Coronary artery (tissue), 2 donors: ENCODE results near the gene PRR7.

Experiments
- DNase-seq: peaks from one replicate; pipeline ENCODE4 v3.0.0-alpha.2; 2017; ENCODE audit warnings: low spot score
- H3K27ac ChIP-seq, 2 donors: fragments of 200-600 bp; sonication (generic); one replicate each; pipeline ENCODE4 v1.5.1; 2016 to 2019
- H3K4me3 ChIP-seq: fragments of 200-600 bp; sonication (generic); 2 replicates; pipeline ENCODE4 v1.5.1; 2016; ENCODE audit warnings: mild to moderate bottlenecking, moderate library complexity
- TF ChIP-seq, protein P1 (sequence below): fragments of 200-600 bp; sonication (generic); IDR thresholded peaks from one replicate; pipeline ENCODE4 v1.5.1; 2019; ENCODE audit warnings: antibody characterized with exemption

PRR7 gene, protein sequence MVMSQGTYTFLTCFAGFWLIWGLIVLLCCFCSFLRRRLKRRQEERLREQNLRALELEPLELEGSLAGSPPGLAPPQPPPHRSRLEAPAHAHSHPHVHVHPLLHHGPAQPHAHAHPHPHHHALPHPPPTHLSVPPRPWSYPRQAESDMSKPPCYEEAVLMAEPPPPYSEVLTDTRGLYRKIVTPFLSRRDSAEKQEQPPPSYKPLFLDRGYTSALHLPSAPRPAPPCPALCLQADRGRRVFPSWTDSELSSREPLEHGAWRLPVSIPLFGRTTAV

DNA sequence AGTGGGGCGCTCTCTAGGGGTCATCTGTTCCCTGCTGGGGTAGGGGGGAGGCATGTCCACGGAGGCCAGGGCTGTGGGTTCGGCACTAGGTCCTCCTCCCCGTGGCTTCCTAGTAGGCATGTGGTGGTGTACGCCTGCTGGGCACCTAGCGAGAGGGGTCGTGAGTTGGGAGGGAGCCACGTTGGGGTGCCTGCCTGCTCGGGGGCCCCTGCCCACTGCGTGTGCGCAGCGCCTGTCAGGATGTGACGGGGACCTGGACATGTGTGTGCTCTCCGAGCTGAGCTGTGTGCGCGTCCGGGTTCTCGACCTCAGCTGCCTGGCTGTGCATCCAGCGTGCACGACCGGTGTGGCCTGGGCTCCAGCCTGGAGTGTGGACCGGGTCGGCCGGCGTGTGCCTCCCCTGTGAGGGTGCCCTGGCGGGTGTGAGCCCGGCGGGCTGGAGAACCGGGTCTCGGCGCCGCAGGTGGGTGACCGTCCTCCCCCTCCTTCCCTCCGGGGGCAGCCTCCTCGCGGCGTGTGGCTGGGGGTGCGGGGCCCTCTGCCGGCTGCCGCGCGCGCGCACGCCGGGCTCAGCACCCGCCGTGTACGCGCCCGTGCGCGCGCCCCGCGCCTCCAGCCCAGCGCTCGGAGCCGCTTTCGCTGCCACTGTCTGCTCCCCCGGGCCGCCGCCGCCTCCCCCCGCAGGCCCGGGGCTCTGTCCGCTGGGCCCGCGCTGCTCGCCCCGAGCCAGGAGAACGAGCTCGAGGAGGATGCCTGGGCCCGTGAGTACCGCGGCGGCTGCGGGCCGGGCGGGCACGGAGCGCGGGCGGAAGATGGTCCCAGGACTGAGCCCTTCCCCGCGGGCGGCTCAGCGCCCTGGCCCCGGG lies at the start of gene PRR7:
Gene PRR7 (plus strand): TSS at position 615 of the 866 bp plus-strand sequence. CDS start 8,254 bp downstream, outside the sequence.
- TF ChIP-seq, protein P1, sequence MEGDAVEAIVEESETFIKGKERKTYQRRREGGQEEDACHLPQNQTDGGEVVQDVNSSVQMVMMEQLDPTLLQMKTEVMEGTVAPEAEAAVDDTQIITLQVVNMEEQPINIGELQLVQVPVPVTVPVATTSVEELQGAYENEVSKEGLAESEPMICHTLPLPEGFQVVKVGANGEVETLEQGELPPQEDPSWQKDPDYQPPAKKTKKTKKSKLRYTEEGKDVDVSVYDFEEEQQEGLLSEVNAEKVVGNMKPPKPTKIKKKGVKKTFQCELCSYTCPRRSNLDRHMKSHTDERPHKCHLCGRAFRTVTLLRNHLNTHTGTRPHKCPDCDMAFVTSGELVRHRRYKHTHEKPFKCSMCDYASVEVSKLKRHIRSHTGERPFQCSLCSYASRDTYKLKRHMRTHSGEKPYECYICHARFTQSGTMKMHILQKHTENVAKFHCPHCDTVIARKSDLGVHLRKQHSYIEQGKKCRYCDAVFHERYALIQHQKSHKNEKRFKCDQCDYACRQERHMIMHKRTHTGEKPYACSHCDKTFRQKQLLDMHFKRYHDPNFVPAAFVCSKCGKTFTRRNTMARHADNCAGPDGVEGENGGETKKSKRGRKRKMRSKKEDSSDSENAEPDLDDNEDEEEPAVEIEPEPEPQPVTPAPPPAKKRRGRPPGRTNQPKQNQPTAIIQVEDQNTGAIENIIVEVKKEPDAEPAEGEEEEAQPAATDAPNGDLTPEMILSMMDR, result no peak
- Histone ChIP-seq H3K27ac (no peak within 1 kb of the TSS), H3K4me3 (peak within 1 kb of the TSS; percentile 88)
- DNase-seq, result no peak

DNA sequence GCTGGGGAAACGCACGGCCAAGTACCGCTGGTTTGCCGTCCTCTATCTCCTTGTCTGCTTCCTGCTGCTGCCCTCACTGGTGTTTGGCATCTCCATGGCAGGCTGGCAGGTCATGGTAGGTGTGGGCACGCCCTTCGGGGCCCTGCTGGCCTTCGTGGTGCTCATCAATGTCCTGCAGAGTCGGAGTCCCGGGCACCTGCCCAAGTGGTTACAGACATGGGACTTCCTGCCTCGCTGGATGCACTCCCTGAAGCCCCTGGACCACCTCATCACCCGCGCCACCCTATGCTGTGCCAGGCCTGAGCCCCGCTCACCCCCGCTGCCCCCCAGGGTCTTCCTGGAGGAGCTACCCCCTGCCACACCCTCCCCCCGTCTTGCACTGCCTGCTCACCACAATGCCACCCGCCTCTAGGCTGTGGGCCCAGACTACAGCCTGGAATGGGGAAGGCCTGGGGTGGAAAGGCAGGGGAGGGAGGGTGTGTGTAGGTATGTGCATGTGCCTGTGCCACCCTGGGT lies 48.7 kb upstream of the PRR7 start:
- TF ChIP-seq, protein P1, result no peak
- Histone ChIP-seq H3K4me3 (no peak overlapping the region), H3K27ac (no peak overlapping the region)
- no peak for DNase-seq

DNA sequence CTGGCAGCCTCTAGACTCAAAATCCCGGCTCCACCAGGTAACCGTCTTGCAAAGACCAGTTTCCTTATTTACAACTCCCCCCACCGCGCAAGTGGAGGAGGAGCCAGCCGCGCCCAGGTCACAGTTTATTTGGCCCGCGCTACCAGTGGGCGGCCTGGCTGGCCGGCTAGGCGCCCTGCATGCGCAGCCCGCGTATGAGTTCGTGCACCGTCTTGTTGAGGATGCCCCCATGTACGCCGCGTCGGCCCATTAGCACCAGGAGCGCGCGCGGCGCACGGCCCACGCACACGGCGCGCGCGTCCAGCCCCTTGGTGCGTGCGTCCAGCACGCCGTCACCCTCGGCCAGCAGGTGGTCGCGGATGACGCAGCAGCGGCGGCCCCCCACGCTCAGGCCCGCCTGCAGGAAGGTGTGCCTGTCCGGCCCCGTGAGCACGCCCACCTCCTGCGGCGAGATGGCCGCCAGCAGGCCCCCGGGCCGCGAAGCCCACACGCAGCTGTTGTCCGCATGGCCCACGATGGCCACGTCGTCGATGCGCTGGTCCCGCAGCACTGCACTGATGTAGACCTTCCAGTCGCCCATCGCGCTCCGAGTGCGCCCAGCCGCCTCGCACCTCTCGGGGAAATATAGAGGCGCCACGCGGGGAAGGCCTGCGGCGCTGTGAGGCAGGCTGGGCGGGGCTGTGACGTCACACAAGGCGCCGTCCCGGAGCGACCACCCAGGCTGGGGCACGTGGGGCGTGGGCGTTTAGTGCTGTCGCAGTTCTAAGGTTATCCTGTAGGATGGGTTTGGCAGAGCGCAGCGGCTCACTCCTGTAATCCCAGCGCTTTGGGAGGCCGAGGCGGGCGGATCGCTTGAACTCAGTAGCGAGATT lies 46.4 kb upstream of the PRR7 start, which contains the start of gene PFN3:
Gene PFN3 (minus strand): TSS at position 665 of the 872 bp plus-strand sequence. CDS start 85 bp downstream, at position 580.
- H3K4me3 ChIP-seq, result peak within 1 kb of the TSS; percentile 3
- DNase-seq, result no peak
- no peak within 1 kb of the TSS for H3K27ac ChIP-seq
- TF ChIP-seq, protein P1, result no peak

DNA sequence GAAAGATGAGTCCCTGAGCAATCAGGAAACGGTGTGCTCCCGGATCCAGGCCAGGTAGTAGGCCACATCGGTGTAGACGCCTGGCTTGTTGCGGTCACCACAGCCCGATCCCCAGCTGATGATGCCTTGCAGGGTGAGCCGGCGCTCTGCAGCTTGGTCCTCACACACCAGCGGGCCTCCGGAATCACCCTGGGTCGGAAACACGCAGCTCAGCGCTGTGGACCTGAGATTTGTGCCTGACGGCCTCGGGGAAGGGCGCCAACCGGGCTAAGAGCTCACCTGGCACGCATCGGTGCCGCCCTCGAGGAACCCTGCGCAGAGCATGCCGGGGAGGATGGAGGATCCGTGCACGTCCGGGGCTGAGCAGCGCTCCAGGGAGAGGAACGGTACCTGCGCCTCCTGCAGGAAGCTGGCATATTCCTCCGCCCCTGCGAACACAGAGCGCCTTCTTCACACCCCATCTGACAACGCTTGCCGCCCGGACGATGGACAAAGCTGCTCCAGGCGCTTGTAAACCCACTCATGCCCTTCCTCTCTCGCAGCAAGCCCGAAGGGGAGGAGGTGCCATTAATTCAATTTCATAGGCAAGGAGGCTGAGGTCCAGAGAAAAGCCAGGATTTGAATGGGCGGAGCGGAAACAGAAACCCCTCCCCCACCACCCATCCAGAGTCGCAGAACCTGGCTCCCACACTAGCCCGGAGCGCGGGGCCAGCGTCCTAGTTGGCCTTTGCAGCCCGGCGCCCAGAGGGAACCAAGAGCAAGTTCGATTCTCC lies 44.2 kb upstream of the PRR7 start:
- DNase-seq, result no peak
- Histone ChIP-seq H3K27ac (no peak overlapping the region), H3K4me3 (peak overlapping the region; percentile 77)
- TF ChIP-seq, protein P1, result no peak

DNA sequence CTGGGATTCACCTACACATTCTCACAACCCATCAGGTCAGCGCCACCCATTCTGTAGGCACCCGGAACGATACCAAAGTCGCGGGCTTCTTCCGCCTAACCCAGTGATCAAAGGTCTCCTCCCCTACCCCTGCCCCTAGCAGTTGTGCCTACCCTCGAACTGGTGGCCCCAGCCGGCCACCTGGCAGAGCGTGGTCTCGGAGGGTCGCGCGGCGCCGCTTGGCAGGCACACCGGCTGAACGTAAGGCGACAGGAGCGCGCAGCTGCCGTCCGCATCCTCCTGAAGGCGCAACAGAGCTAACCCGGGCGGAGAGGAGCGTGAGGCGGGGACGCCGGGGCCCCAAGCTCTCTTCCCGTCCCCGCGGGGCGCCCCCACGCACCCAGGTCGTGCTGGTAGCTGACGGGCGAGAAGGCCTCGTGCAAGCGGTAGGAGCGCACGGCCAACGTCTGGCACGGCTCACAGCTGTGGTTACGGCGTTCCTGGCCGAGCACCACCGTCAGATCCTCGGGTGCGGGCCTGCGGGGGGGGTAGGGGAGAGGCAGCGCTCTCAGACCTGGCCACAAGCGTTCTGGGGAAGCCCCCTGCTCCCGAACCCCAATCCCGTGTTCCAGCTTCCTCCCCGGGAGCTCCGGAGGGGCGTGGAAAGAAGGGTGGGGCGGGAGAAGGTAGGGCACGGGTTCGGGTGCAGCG lies 43.4 kb upstream of the PRR7 start:
- DNase-seq, result no peak
- no peak overlapping the region for H3K27ac ChIP-seq
- TF ChIP-seq, protein P1, result no peak
- H3K4me3 ChIP-seq, result peak overlapping the region; percentile 77
